Measurements from ENCODE around the gene KDSR. TPM values are rescaled to one million over a fixed set of nuclear protein-coding genes. Genes with fewer than 3 reads are reported as not detected.
A peak's percentile ranks its signal among the peaks of the same experiment; 100 is the strongest.

The KDSR gene
- total and polyA plus RNA-seq, 9 of the 15 experiments (the other 6 are each of a cell fraction or from before 2014, with no cell fraction given), result 4.0 to 24.7 (median 12.4) TPM

DNA sequence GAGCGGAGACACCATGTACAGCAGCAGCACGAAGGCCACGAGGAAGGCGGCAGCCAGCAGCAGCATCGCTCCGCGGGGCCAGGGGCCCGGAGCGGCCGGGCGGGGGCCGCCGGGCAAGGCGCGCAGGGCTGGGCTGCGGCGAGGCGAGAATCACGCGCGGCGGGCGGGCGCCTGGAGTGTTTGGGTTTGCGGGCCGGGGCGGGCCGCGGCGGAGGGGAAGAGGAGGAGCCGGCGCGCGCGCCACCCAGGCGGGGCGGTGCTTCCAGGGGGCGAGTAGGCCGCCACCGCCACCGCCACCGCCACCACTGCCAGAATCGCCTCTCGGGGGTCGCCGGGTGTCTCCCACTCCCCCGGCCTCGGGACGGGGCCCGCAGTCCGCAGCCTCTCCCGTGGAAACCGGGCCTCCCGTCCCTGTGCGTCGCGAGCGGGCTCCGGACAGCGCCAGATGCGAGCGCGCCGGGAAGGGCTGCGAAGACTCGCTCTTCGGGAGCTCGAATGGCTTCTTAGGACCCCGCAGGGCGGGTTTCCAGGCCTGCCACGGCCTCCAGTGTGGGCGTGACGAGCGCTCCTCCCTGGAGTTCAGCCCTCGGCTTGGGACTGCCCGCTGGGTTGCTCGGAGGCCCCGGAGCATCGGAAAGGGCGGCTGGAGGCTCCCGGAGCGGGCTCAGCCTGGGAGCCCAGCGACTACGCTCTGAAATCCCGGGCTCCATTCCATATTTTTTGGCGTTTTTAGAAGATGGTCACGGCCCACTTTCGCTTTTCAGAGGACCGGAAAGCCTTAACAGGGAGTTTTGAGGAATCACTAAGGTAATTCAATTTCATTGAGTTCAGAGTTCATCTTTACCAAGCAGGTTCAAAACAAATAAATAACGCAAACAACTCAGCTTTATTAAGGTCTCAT lies at the start of gene KDSR (continued):
- TF ChIP-seq, protein P1, sequence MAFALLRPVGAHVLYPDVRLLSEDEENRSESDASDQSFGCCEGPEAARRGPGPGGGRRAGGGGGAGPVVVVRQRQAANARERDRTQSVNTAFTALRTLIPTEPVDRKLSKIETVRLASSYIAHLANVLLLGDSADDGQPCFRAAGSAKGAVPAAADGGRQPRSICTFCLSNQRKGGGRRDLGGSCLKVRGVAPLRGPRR (CRISPR knock-in tag; IDR thresholded peaks at IDR 0.05), result no peak
- TF ChIP-seq TEAD1 (CRISPR knock-in tag; IDR thresholded peaks at IDR 0.05), result peak in 1 of 2 experiments; percentile 24; a peak in 1 of 4 replicates
- no peak for TF ChIP-seq HLTF (IDR thresholded peaks at IDR 0.05)
- TF ChIP-seq NCOA2 (IDR thresholded peaks at IDR 0.05; ENCODE audit: partially characterized antibody in 2 of 2), result no peak
- TF ChIP-seq DPF2 (IDR thresholded peaks at IDR 0.05), result peak; percentile 41; the same call in 1 of the 2 replicates
- no peak for TF ChIP-seq ASH1L (IDR thresholded peaks at IDR 0.05; ENCODE audit: borderline replicate concordance, low read depth, partially characterized antibody)
- no peak for TF ChIP-seq STAT5A (IDR thresholded peaks at IDR 0.05; ENCODE audit: borderline replicate concordance, low read length)
- TF ChIP-seq MYBL2 (IDR thresholded peaks at IDR 0.05; ENCODE audit: low read depth), result no peak
- no peak for TF ChIP-seq MYBL2 (CRISPR knock-in tag; IDR thresholded peaks at IDR 0.05; ENCODE audit: borderline replicate concordance)
- TF ChIP-seq POU5F1 (IDR thresholded peaks at IDR 0.05; ENCODE audit: borderline replicate concordance, low read depth, low read length, partially characterized antibody), result no peak
- 0 out of 2 replicates have a peak, but pooled peaks have one; percentile 11 for TF ChIP-seq ZNF197 (CRISPR knock-in tag; IDR thresholded peaks at IDR 0.05; ENCODE audit: low read depth)
- TF ChIP-seq, protein P2, sequence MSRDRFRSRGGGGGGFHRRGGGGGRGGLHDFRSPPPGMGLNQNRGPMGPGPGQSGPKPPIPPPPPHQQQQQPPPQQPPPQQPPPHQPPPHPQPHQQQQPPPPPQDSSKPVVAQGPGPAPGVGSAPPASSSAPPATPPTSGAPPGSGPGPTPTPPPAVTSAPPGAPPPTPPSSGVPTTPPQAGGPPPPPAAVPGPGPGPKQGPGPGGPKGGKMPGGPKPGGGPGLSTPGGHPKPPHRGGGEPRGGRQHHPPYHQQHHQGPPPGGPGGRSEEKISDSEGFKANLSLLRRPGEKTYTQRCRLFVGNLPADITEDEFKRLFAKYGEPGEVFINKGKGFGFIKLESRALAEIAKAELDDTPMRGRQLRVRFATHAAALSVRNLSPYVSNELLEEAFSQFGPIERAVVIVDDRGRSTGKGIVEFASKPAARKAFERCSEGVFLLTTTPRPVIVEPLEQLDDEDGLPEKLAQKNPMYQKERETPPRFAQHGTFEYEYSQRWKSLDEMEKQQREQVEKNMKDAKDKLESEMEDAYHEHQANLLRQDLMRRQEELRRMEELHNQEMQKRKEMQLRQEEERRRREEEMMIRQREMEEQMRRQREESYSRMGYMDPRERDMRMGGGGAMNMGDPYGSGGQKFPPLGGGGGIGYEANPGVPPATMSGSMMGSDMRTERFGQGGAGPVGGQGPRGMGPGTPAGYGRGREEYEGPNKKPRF (IDR thresholded peaks at IDR 0.05; ENCODE audit: low read depth, low read length), result no peak
- peak; percentile 65; the same call in 1 of the 2 replicates for TF ChIP-seq ZBTB7A (IDR thresholded peaks at IDR 0.05; ENCODE audit: borderline replicate concordance, control insufficient read depth, low read depth, low read length)
- TF ChIP-seq, protein P3, sequence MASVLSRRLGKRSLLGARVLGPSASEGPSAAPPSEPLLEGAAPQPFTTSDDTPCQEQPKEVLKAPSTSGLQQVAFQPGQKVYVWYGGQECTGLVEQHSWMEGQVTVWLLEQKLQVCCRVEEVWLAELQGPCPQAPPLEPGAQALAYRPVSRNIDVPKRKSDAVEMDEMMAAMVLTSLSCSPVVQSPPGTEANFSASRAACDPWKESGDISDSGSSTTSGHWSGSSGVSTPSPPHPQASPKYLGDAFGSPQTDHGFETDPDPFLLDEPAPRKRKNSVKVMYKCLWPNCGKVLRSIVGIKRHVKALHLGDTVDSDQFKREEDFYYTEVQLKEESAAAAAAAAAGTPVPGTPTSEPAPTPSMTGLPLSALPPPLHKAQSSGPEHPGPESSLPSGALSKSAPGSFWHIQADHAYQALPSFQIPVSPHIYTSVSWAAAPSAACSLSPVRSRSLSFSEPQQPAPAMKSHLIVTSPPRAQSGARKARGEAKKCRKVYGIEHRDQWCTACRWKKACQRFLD (CRISPR knock-in tag; IDR thresholded peaks at IDR 0.05), result no peak
- TF ChIP-seq PPARD (CRISPR knock-in tag; IDR thresholded peaks at IDR 0.05), result no peak
- TF ChIP-seq EP400 (IDR thresholded peaks at IDR 0.05), result peak; percentile 64
- TF ChIP-seq, protein P4, sequence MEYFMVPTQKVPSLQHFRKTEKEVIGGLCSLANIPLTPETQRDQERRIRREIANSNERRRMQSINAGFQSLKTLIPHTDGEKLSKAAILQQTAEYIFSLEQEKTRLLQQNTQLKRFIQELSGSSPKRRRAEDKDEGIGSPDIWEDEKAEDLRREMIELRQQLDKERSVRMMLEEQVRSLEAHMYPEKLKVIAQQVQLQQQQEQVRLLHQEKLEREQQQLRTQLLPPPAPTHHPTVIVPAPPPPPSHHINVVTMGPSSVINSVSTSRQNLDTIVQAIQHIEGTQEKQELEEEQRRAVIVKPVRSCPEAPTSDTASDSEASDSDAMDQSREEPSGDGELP (CRISPR knock-in tag; IDR thresholded peaks at IDR 0.05; ENCODE audit: borderline replicate concordance), result peak; percentile 75
- TF ChIP-seq NCOA1 (IDR thresholded peaks at IDR 0.05; ENCODE audit: low read depth), result no peak
- no peak for TF ChIP-seq ZNF174 (CRISPR knock-in tag; IDR thresholded peaks at IDR 0.05)
- TF ChIP-seq CREBBP (IDR thresholded peaks at IDR 0.05; ENCODE audit: low read depth, low read length), result no peak
- TF ChIP-seq FOSL1 (tag; conservative IDR thresholded peaks at IDR 0.05), result no peak
- TF ChIP-seq KDM4B (IDR thresholded peaks at IDR 0.05; ENCODE audit: borderline replicate concordance in 2 of 2, low read depth in 1 of 2), result no peak
- TF ChIP-seq LARP7 (IDR thresholded peaks at IDR 0.05), result no peak
